ENCODE data around the gene SDHAF3. TPM values are rescaled to one million over a fixed set of nuclear protein-coding genes. Genes with fewer than 3 reads are reported as not detected.
"Not testable (repeated sequence)": the region's sequence is repeated elsewhere in the genome, so short reads cannot be mapped to it uniquely, and the experiment has no call there.

The SDHAF3 gene
- total RNA-seq, 1 experiment from 2014 or later: 25.0 TPM

- H4K20me1 ChIP-seq (ENCODE audit: insufficient read depth); ATAC-seq; H3K9ac ChIP-seq (ENCODE audit: low read length); BruUV-seq (replicated peaks); H3K9me2 ChIP-seq (ENCODE audit: insufficient read depth); H3K27ac ChIP-seq (ENCODE audit: low read depth, low read length); H3K4me2 ChIP-seq (ENCODE audit: low read length); DNase-seq (ENCODE audit: low read depth, low spot score); intact Hi-C loops (cut with micrococcal nuclease); POLR2A ChIA-PET; RAD21 ChIA-PET (ENCODE audit: low non-redundant PET in 1 of 2, low total read pairs in 2 of 2, uncharacterized antibody in 2 of 2, unreplicated experiment in 2 of 2); H3K9me3 ChIP-seq (ENCODE audit: control insufficient read depth in 1 of 2, insufficient read depth in 1 of 2, low read depth in 1 of 2, low read length in 2 of 2); CTCF ChIA-PET; H3K4me3 ChIP-seq (replicated peaks in 1 of 2; ENCODE audit: low read depth in 1 of 2, low read length in 2 of 2); H3K27me3 ChIP-seq (ENCODE audit: insufficient read depth, low read length); H2AFZ ChIP-seq (ENCODE audit: low read depth, low read length, poor library complexity, severe bottlenecking); H3K36me3 ChIP-seq (ENCODE audit: control insufficient read depth in 1 of 2, insufficient read depth in 2 of 2, low read length in 2 of 2); H3K4me1 ChIP-seq (ENCODE audit: control insufficient read depth in 1 of 2, insufficient read depth in 2 of 2, low read length in 2 of 2): not testable (repeated sequence)
- peaks cover 56% of the 10 kb centered on the region for H3K79me2 ChIP-seq (ENCODE audit: insufficient read depth, low read length)
These were observed 44.1 kb downstream of the SDHAF3 start for GRCh38 chr7:97161609-97162008.

GRCh38 chr7:97166308-97166707 lies 48.8 kb downstream of the SDHAF3 start:
- ChIA-PET RAD21 (ENCODE audit: low non-redundant PET in 1 of 2, low total read pairs in 2 of 2, uncharacterized antibody in 2 of 2, unreplicated experiment in 2 of 2) (no interaction called here), POLR2A (no interaction called here), CTCF (no interaction called here)
- intact Hi-C loops (cut with micrococcal nuclease): no loop called here
- H3K79me2 ChIP-seq (ENCODE audit: insufficient read depth, low read length): peaks cover 59% of the 10 kb centered on the region
- H3K27me3 ChIP-seq (ENCODE audit: insufficient read depth, low read length): no peaks in the 10 kb centered on the region
- TF ChIP-seq POLR2A (IDR thresholded peaks at IDR 0.05; ENCODE audit: borderline replicate concordance, extremely low read depth, insufficient read depth, insufficient read length): no peak
- no peak for TF ChIP-seq SP1 (IDR thresholded peaks at IDR 0.05; ENCODE audit: low read depth)
- TF ChIP-seq CBX3 (IDR thresholded peaks at IDR 0.05; ENCODE audit: low read depth): no peak
- TF ChIP-seq TCF7L2 (IDR thresholded peaks at IDR 0.05; ENCODE audit: borderline replicate concordance, extremely low read depth, insufficient read depth, insufficient read length): no peak
- no peak for TF ChIP-seq CEBPB (IDR thresholded peaks at IDR 0.05; ENCODE audit: low read depth)
- no peak for TF ChIP-seq EZH2 (IDR thresholded peaks at IDR 0.05)
- TF ChIP-seq ATF3 (IDR thresholded peaks at IDR 0.05): no peak
- no peak for TF ChIP-seq ZNF274 (IDR thresholded peaks at IDR 0.05; ENCODE audit: low read depth, low read length)
- H3K4me3 ChIP-seq (replicated peaks in 1 of 2; ENCODE audit: low read depth in 1 of 2, low read length in 2 of 2): no peak overlapping the region
- no peaks in the 10 kb centered on the region for H3K36me3 ChIP-seq (ENCODE audit: control insufficient read depth in 1 of 2, insufficient read depth in 2 of 2, low read length in 2 of 2)
- no peaks in the 10 kb centered on the region; a peak in 1 of 4 replicates for H3K9me3 ChIP-seq (ENCODE audit: control insufficient read depth in 1 of 2, insufficient read depth in 1 of 2, low read depth in 1 of 2, low read length in 2 of 2)
- no peak for DNase-seq (ENCODE audit: low read depth, low spot score)
- H3K27ac ChIP-seq (ENCODE audit: low read depth, low read length): no peak overlapping the region
- H3K9me2 ChIP-seq (ENCODE audit: insufficient read depth): no peaks in the 10 kb centered on the region
- no peaks in the 10 kb centered on the region for H4K20me1 ChIP-seq (ENCODE audit: insufficient read depth)
- no TSS peak for BruUV-seq (replicated peaks)
- H3K4me2 ChIP-seq (ENCODE audit: low read length): no peak overlapping the region
- no peaks in the 10 kb centered on the region for H3K4me1 ChIP-seq (ENCODE audit: control insufficient read depth in 1 of 2, insufficient read depth in 2 of 2, low read length in 2 of 2)
- no peak for ATAC-seq
- no peak overlapping the region for H2AFZ ChIP-seq (ENCODE audit: low read depth, low read length, poor library complexity, severe bottlenecking)
- no peak overlapping the region for H3K9ac ChIP-seq (ENCODE audit: low read length)

All from HCT116 (cell line).